GM10248 (cell line): ENCODE measurements around the gene SLC18A2.
A peak's percentile ranks its signal among the peaks of the same experiment; 100 is the strongest.

Experiments used
- CTCF ChIA-PET: fragments of 300-600 bp; sonication (Branson Sonifier 250); formaldehyde crosslinking; extraction: SDS; loops from one replicate; lab custom pipeline; 2021; ENCODE audit warnings: antibody characterized with exemption; lab: Yijun Ruan, JAX
- POLR2A ChIA-PET: fragments of 350-650 bp; sonication (Branson Sonifier 250); formaldehyde crosslinking; extraction: SDS; loops from one replicate; lab custom pipeline; 2020; ENCODE audit warnings: antibody characterized with exemption; lab: Yijun Ruan, JAX
- DNase-seq: peaks from one replicate; pipeline ENCODE4 v3.0.0; 2012; ENCODE audit errors: extremely low spot score
- CTCF ChIP-seq: IDR thresholded peaks from 2 replicates; pipeline ENCODE4 v1.5.1; 2012; ENCODE audit warnings: mild to moderate bottlenecking, low read depth; ENCODE audit errors: extremely low read depth, missing control alignments, control extremely low read depth

The SLC18A2 gene

DNA sequence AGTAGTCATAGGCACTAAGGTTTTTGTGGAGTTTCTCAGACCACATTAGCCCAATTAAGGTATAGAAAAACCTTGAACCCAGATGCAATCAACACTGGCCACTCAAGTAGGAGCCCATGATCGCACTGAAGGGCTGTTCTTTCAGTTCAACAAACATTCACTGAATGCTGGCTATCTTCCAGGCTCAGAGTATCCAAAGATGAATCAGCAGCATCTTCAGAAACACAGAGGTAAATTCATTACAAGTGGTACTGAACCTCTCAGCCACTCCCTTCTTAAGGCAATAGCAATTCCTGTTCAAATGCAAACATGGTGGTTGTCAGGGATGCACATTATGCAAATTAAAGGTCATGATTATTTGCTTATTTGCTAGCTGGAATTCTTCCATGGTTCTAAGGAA is 26.5 kb upstream of the SLC18A2 start:
- no peak for DNase-seq
- ChIA-PET CTCF (interaction anchor here (5.3 kb wide), 1 partner anchor 102 kb away, joined by 143 read pairs; no protein-coding TSS in a partner anchor), POLR2A (no interaction called here)
- TF ChIP-seq CTCF = no peak

DNA sequence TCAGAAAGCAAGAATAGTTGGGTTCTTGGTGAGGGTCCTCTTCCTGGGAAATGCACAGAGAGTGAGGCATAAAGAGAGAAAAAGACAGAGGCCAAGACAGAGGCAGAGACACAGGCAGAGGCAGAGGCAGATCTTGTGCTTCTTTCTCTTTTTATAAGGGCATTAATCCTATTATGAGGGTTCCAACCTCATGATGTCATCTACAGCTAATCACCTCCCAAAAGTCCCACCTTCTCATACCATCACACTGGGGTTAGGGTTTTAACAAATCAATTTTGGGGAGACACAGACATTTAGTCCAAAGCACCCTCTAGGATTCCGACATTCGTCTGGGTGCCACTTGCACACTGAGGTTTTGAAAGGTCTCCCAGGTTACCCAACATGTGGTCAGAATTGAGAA is 25.8 kb upstream of the SLC18A2 start:
- POLR2A ChIA-PET = no interaction called here
- no peak for DNase-seq
- CTCF ChIA-PET = interaction anchor here (2.7 to 5.3 kb wide), 3 partner anchors 14 to 234 kb away, joined by 19 to 143 read pairs (median 33); no protein-coding TSS in a partner anchor

DNA sequence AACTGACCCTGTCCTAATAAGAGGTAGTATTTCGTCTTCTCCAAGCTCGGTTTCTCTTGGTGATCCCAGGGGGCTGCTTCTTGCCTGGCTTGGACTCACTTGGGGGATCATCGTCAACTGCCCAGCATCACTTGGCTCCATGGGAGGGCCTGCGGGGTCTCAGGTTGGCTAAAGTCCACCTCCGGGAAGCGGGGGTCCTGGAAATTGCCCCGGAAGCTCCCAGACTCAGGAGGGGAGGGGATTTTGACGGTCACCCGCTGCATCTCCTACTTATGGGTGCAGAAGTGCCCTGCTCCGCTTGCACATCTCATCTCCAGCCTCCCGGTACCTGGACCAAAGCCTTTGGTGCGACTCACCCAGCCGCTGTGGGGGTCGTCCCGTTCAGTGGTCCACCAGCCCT is 24.9 kb upstream of the SLC18A2 start:
- ChIA-PET CTCF (interaction anchor here (0.5 to 5.3 kb wide), 51 partner anchors 8 to 1208 kb away, joined by 3 to 143 read pairs (median 6); partner anchors contain the start of gene KCNK18), POLR2A (no interaction called here)
- no peak for DNase-seq
- TF ChIP-seq CTCF = no peak

More for the DNA sequence above, 25.8 kb upstream of the SLC18A2 start:
- TF ChIP-seq CTCF = no peak

- ChIA-PET POLR2A (no interaction called here), CTCF (interaction anchor here (0.5 to 5.3 kb wide), 58 partner anchors 9 to 1242 kb away, joined by 3 to 143 read pairs (median 6); partner anchors contain the start of gene KCNK18)
Measured at GRCh38 chr10:117216611-117217195, 24.2 kb upstream of the SLC18A2 start.

GRCh38 chr10:117217196-117217761 is 23.6 kb upstream of the SLC18A2 start:
- TF ChIP-seq CTCF = no peak

More at GRCh38 chr10:117216611-117217195, 24.2 kb upstream of the SLC18A2 start:
- TF ChIP-seq CTCF = peak; percentile 100
- DNase-seq = peak; percentile 90

DNA sequence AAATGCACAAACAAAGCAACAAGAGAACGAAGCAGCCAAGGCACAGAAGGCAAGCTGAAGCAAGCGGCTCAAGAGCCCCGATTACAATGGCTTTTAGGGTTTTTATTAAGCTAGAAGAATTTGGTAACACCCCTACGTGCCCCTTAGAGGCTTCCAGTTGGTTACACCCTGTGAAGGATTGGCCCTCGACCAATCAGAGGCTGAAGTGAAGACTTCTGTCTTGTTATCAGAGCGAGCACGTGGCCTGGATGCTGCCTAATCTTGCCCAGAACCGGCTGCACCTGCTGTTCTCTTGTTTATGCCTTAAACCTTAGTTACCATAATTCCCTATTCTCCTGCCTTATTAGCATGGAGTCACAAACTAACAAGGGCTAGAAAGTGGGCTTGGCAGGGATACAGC is 22.3 kb upstream of the SLC18A2 start:
- DNase-seq = no peak
- ChIA-PET POLR2A (no interaction called here), CTCF (interaction anchor here (0.7 to 5.3 kb wide), 6 partner anchors 11 to 261 kb away, joined by 3 to 143 read pairs (median 11); no protein-coding TSS in a partner anchor)
- no peak for TF ChIP-seq CTCF

More at GRCh38 chr10:117217196-117217761, 23.6 kb upstream of the SLC18A2 start:
- ChIA-PET CTCF (interaction anchor here (0.7 to 5.3 kb wide), 55 partner anchors 9 to 1242 kb away, joined by 3 to 143 read pairs (median 6); partner anchors contain the start of gene KCNK18), POLR2A (interaction anchor here (0.6 kb wide), 1 partner anchor 227 kb away, joined by 6 read pairs; no protein-coding TSS in a partner anchor)
- peak; percentile 51 for DNase-seq
